Type B pancreatic cell (in vitro differentiated cells): Measurements from ENCODE around the gene ADCY4. TPM values are rescaled to one million over a fixed set of nuclear protein-coding genes. Genes with fewer than 3 reads are reported as not detected.
"Not testable (repeated sequence)": the region's sequence is repeated elsewhere in the genome, so short reads cannot be mapped to it uniquely, and the experiment has no call there.

Experiments used
- DNase-seq: peaks from one replicate; pipeline ENCODE4 v3.0.0; 2021; ENCODE audit warnings: mixed read lengths; ENCODE audit not compliant: unreplicated experiment; ENCODE audit errors: extremely low spot score
- H3K27ac Mint-ChIP-seq: 2 replicates; pipeline ENCODE4 v1.8.0; 2021; ENCODE audit warnings: mild to moderate bottlenecking, mixed read lengths
- H3K27me3 Mint-ChIP-seq: 2 replicates; pipeline ENCODE4 v1.8.0; 2021; ENCODE audit warnings: mixed read lengths
- H3K36me3 Mint-ChIP-seq: 2 replicates; pipeline ENCODE4 v1.8.0; 2021; ENCODE audit warnings: mixed read lengths
- H3K4me1 Mint-ChIP-seq: one replicate; pipeline ENCODE4 v1.8.0; 2021; ENCODE audit warnings: mixed read lengths; ENCODE audit not compliant: unreplicated experiment
- H3K4me3 Mint-ChIP-seq: 2 replicates; pipeline ENCODE4 v1.8.0; 2021; ENCODE audit warnings: mild to moderate bottlenecking, mixed read lengths
- H3K9me3 Mint-ChIP-seq: 2 replicates; pipeline ENCODE4 v1.8.0; 2021; ENCODE audit warnings: mixed read lengths
- total RNA-seq: library from RNA; stranded (reverse); gene quantifications from 2 replicates; pipeline ENCODE4 v1.2.1, GENCODE V29; 2021; ENCODE audit warnings: low replicate concordance
- TF ChIP-seq, protein P1 (sequence below): fragments of 200-600 bp; sonication (generic); conservative IDR thresholded peaks from 2 replicates; pipeline ENCODE4 v1.5.0; 2021; ENCODE audit warnings: antibody characterized with exemption, mild to moderate bottlenecking

The ADCY4 gene
- total RNA-seq, 1 donor from 2014 or later: 2.5 TPM

DNA sequence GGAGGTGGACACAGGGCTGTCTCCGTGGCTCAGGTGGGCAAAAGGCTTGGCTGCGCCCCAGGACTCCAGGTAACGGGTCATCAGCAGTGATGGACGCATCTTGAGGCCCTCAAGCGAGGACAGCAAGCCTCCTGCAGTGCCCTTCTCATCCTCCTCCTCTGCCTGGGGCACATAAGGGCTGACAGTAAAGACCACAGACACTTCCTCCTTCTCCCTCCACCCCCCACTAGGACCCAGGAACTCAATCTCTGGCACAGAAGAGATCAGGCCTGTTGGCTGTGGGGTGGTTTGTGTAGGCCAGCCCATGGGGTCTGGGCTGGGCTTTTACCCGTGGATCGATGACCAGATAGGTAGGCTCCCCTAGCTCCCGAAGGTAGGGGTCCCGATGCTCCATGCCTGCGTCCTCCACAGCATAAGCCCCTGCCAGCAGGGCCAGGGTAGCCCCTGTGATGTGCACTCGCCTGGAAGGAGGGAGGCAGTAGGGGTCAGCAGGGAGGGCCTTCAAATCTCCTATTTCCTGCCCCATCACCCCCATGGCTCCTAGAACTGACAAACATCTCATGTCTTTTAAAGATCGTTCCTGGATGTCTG is 5.7 kb downstream of the ADCY4 start:
- Mint-ChIP-seq H3K9me3 (no peaks in the 10 kb centered on the region), H3K4me3 (no peak overlapping the region), H3K27me3 (peaks cover 42% of the 10 kb centered on the region), H3K36me3 (no peaks in the 10 kb centered on the region), H3K4me1 (peaks cover 13% of the 10 kb centered on the region), H3K27ac (no peak overlapping the region)
- no peak for DNase-seq
- TF ChIP-seq, protein P1, sequence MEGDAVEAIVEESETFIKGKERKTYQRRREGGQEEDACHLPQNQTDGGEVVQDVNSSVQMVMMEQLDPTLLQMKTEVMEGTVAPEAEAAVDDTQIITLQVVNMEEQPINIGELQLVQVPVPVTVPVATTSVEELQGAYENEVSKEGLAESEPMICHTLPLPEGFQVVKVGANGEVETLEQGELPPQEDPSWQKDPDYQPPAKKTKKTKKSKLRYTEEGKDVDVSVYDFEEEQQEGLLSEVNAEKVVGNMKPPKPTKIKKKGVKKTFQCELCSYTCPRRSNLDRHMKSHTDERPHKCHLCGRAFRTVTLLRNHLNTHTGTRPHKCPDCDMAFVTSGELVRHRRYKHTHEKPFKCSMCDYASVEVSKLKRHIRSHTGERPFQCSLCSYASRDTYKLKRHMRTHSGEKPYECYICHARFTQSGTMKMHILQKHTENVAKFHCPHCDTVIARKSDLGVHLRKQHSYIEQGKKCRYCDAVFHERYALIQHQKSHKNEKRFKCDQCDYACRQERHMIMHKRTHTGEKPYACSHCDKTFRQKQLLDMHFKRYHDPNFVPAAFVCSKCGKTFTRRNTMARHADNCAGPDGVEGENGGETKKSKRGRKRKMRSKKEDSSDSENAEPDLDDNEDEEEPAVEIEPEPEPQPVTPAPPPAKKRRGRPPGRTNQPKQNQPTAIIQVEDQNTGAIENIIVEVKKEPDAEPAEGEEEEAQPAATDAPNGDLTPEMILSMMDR: no peak

DNA sequence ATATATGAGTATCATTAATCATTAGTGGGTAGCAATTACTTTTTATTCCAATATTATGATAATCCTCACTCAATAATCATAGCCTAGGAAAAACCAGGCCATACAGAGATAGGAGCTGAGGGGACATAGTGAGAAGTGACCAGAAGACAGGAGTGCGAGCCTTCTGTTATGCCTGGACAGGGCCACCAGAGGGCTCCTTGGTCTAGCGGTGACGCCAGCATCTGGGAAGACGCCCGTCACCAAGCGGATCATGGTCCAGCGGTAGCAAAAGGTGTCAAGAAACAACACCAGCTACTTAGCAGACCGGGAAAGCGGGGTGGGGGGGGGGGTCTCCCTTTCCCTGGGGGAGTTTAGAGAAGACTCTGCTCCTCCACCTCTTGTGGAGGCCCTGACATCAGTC is 7.0 kb downstream of the ADCY4 start:
- H3K27ac Mint-ChIP-seq, DNase-seq, H3K9me3 Mint-ChIP-seq, H3K4me3 Mint-ChIP-seq, H3K36me3 Mint-ChIP-seq: not testable (repeated sequence)
- H3K4me1 Mint-ChIP-seq: peaks cover 13% of the 10 kb centered on the region
- TF ChIP-seq, protein P1: peak; percentile 77
- peaks cover 36% of the 10 kb centered on the region for H3K27me3 Mint-ChIP-seq

DNA sequence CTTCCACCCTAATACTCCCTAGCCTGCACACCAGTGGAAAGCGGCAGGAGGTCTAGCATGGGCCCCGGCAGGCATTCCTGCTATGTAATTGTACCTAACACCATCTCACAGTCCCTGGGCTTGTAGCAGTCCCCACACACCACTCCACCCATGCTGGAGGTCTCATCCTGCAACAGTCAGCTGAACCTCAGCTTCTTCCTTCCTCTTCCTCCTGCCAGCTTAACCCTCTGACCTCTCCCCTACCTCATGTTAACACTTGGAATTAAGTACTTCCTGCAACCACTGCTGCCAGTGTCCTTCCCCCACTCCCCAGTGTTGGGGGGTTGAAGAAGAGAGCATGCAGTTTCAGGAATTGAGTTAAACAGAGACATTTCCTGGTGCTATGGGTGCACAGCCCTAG is 7.6 kb downstream of the ADCY4 start:
- Mint-ChIP-seq H3K4me1 (peaks cover 8% of the 10 kb centered on the region), H3K27me3 (peaks cover 34% of the 10 kb centered on the region), H3K27ac (no peak overlapping the region), H3K4me3 (no peak overlapping the region), H3K9me3 (no peaks in the 10 kb centered on the region), H3K36me3 (no peaks in the 10 kb centered on the region)
- TF ChIP-seq, protein P1: no peak
- no peak for DNase-seq

DNA sequence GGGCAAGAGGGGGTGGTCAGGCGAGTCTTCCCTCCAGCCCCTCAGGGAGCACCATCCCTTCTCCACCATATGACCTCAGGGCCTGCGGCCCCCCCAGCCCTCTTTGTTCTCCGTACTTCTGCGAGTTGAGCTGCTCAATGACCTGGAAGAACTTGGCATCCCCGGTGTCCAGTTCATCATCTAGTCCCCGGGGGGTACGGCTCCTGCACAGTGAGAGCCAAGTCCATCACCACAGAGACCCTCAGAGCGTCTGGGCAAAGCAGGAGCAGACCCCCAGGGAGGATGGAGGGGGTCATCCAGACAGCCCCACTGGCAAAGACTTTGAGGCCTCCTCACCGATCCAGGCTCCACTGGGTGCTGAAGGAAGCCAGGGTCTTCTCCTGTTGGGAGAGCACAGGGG is 8.9 kb downstream of the ADCY4 start:
- Mint-ChIP-seq H3K9me3 (no peaks in the 10 kb centered on the region), H3K4me1 (peaks cover 4% of the 10 kb centered on the region), H3K36me3 (no peaks in the 10 kb centered on the region), H3K27me3 (peaks cover 31% of the 10 kb centered on the region), H3K4me3 (no peak overlapping the region), H3K27ac (no peak overlapping the region)
- TF ChIP-seq, protein P1: no peak
- DNase-seq: no peak

DNA sequence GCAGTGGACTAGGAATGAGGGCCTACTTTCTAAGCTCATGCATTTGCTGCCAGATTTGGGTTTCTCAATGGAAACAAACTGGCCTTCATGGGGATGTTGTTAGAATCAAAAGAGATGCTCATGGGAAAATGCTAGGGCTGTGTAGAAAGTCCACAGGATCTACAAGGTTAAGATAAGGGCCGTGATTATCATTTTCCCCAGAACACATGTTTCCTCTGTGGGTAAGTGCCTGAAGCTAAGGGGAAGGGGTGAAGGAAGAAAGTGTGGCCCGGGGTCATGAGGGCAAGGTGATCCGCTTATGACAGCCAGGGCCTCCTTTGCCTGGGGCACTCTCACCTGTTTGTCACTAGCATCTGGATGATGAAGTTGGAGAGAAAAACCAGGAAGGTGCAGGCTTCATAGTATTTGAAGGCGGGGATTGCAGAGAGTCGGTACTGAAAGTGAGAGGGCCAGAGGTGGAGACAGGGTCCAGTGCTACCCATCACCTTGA is 9.8 kb downstream of the ADCY4 start:
- peaks cover 29% of the 10 kb centered on the region for H3K27me3 Mint-ChIP-seq
- H3K9me3 Mint-ChIP-seq: no peaks in the 10 kb centered on the region
- H3K36me3 Mint-ChIP-seq: no peaks in the 10 kb centered on the region
- DNase-seq: no peak
- peaks cover 4% of the 10 kb centered on the region for H3K4me1 Mint-ChIP-seq
- TF ChIP-seq, protein P1: no peak
- H3K27ac Mint-ChIP-seq: peak overlapping the region; percentile 53
- H3K4me3 Mint-ChIP-seq: no peak overlapping the region
